Liver (tissue), 9 donors: ENCODE results near the gene HSD3B1. TPM values are rescaled to one million over a fixed set of nuclear protein-coding genes. Genes with fewer than 3 reads are reported as not detected.

Experiments used
- DNase-seq: peaks from one replicate; pipeline ENCODE4 v3.0.0-alpha.2; 2017; ENCODE audit warnings: low spot score
- H3K27ac ChIP-seq, 2 donors: one replicate each; pipeline ENCODE4 v1.7.0; 2013; ENCODE audit warnings: inconsistent platforms in 2 of 2, low read length in 2 of 2, control low read depth in 1 of 2, low read depth in 1 of 2, mild to moderate bottlenecking in 1 of 2
- H3K27me3 ChIP-seq, 4 donors: one replicate each; pipeline versions ENCODE4 v1.6.1 to v1.7.0; 2013; ENCODE audit warnings: low read length in 3 of 4, inconsistent platforms in 1 of 4, mild to moderate bottlenecking in 1 of 4, moderate library complexity in 1 of 4; ENCODE audit not compliant: control insufficient read depth in 4 of 4, insufficient read depth in 4 of 4
- H3K36me3 ChIP-seq, 4 donors: one replicate each; pipeline versions ENCODE4 v1.6.1 to v1.7.0; 2013; ENCODE audit warnings: low read length in 3 of 4, mild to moderate bottlenecking in 3 of 4, low read depth in 1 of 4, moderate library complexity in 1 of 4; ENCODE audit not compliant: control insufficient read depth in 4 of 4, insufficient read depth in 3 of 4
- H3K4me1 ChIP-seq, 4 donors: one replicate each; pipeline versions ENCODE4 v1.6.1 to v1.7.0; 2013; ENCODE audit warnings: low read length in 3 of 4, mild to moderate bottlenecking in 3 of 4, moderate library complexity in 1 of 4; ENCODE audit not compliant: control insufficient read depth in 4 of 4, insufficient read depth in 4 of 4
- H3K4me3 ChIP-seq, 3 donors: one replicate each; pipeline versions ENCODE4 v1.6.1 to v1.7.0; 2013; ENCODE audit warnings: low read length in 3 of 3, control low read depth in 1 of 3, low read depth in 1 of 3, mild to moderate bottlenecking in 1 of 3
- H3K9ac ChIP-seq, 2 donors: one replicate each; pipeline ENCODE4 v1.7.0; 2013; ENCODE audit warnings: low read length in 2 of 2, mild to moderate bottlenecking in 2 of 2, moderate library complexity in 2 of 2, control low read depth in 1 of 2, low read depth in 1 of 2
- H3K9me3 ChIP-seq, 4 donors: one replicate each; pipeline versions ENCODE4 v1.6.1 to v1.7.0; 2013; ENCODE audit warnings: low read length in 3 of 4; ENCODE audit not compliant: control insufficient read depth in 4 of 4
- ATF3 ChIP-seq: IDR thresholded peaks from 2 replicates; pipeline ENCODE4 v1.6.1; 2016; ENCODE audit warnings: antibody characterized with exemption
- CTCF ChIP-seq: fragments of 150-350 bp; IDR thresholded peaks from 2 replicates; pipeline ENCODE4 v1.5.1; 2017; ENCODE audit warnings: improper control_type of control experiment, low read depth, low read length; ENCODE audit not compliant: missing input control
- EGR1 ChIP-seq, 2 donors: IDR thresholded peaks; 2 replicates each; pipeline ENCODE4 v1.6.1; 2016 to 2018; ENCODE audit warnings: antibody characterized with exemption in 2 of 2, low read depth in 2 of 2
- FOXA1 ChIP-seq: IDR thresholded peaks from 2 replicates; pipeline ENCODE4 v1.6.1; 2016; ENCODE audit warnings: antibody characterized with exemption
- FOXA2 ChIP-seq: IDR thresholded peaks from 2 replicates; pipeline ENCODE4 v1.6.1; 2016; ENCODE audit warnings: antibody characterized with exemption
- GABPA ChIP-seq, 2 donors: IDR thresholded peaks in 1 of 2; conservative IDR thresholded peaks in 1 of 2; 2 replicates each; pipeline ENCODE4 v1.6.1; 2016; ENCODE audit warnings: antibody characterized with exemption in 2 of 2, mild to moderate bottlenecking in 1 of 2, moderate library complexity in 1 of 2
- HNF4A ChIP-seq, 2 donors: conservative IDR thresholded peaks; 2 replicates each; pipeline ENCODE4 v1.6.1; 2016; ENCODE audit warnings: antibody characterized with exemption in 2 of 2, mild to moderate bottlenecking in 2 of 2
- HNF4G ChIP-seq: IDR thresholded peaks from 2 replicates; pipeline ENCODE4 v1.6.1; 2016; ENCODE audit warnings: antibody characterized with exemption
- JUND ChIP-seq, 2 donors: IDR thresholded peaks; 2 replicates each; pipeline ENCODE4 v1.6.1; 2016; ENCODE audit warnings: antibody characterized with exemption in 2 of 2
- MAX ChIP-seq: IDR thresholded peaks from 2 replicates; pipeline ENCODE4 v1.6.1; 2016; ENCODE audit warnings: antibody characterized with exemption
- NR2F2 ChIP-seq: IDR thresholded peaks from 2 replicates; pipeline ENCODE4 v1.6.1; 2016; ENCODE audit warnings: antibody characterized with exemption
- RAD21 ChIP-seq, 2 donors: IDR thresholded peaks; 2 replicates each; pipeline ENCODE4 v1.6.1; 2016; ENCODE audit warnings: antibody characterized with exemption in 2 of 2, mild to moderate bottlenecking in 2 of 2
- REST ChIP-seq: IDR thresholded peaks from 2 replicates; pipeline ENCODE4 v1.6.1; 2016; ENCODE audit warnings: antibody characterized with exemption, mild to moderate bottlenecking
- RXRA ChIP-seq, 2 donors: IDR thresholded peaks; 2 replicates each; pipeline ENCODE4 v1.6.1; 2017 to 2018; ENCODE audit warnings: antibody characterized with exemption in 2 of 2, mild to moderate bottlenecking in 1 of 2
- SP1 ChIP-seq: IDR thresholded peaks from 2 replicates; pipeline ENCODE4 v1.6.1; 2018; ENCODE audit warnings: antibody characterized with exemption, mild to moderate bottlenecking
- TAF1 ChIP-seq: conservative IDR thresholded peaks from 2 replicates; pipeline ENCODE4 v1.6.1; 2016; ENCODE audit warnings: antibody characterized with exemption, mild to moderate bottlenecking
- ZBTB33 ChIP-seq: IDR thresholded peaks from 2 replicates; pipeline ENCODE4 v1.6.1; 2016; ENCODE audit warnings: antibody characterized with exemption
- WGBS: extraction: QIAGEN DNeasy Blood & Tissue Kit; methylation state at CpG from one replicate; pipeline ENCODE4 v1.1.7; 2013; 5-methylcytosine and 5-hydroxymethylcytosine counted together
- polyA plus RNA-seq, 2 donors: library from polyadenylated mRNA; stranded (reverse) in 1 of 2; unstranded in 1 of 2; fragments of 200-250 nt in 1 of 2; fragments of >200 nt in 1 of 2; fragmentation: Nextera tagmentation in 1 of 2; extraction: Ambion mirVana in 1 of 2; gene quantifications; one replicate each; pipeline versions ENCODE4 v1.2.1 to v1.2.3, GENCODE V29; 2013 to 2015
- total RNA-seq, 2 donors: library from RNA; depleted of rRNA; stranded (reverse); fragments of >200 nt; gene quantifications; one replicate each; pipeline ENCODE4 v1.2.3, GENCODE V29; 2014
- donor health status: healthy.
- donor health status: healthy.
- donor health status: healthy.
- donor health status: healthy.
- donor health status: healthy.

HSD3B1 gene
- total and polyA plus RNA-seq, 4 donors = 0.67 TPM; not detected in 3

GRCh38 chr1:119547805-119548204, 40.8 kb downstream of the HSD3B1 start:
- no peak for TF ChIP-seq JUND (IDR thresholded peaks at IDR 0.05)
- TF ChIP-seq MAX = no peak
- H3K4me1 ChIP-seq = peaks cover 3 to 15% (median 11%) of the 10 kb centered on the region in 4 donors
- DNase-seq = no peak
- H3K9ac ChIP-seq = no peak overlapping the region
- H3K4me3 ChIP-seq = no peak overlapping the region
- no peak overlapping the region for H3K27ac ChIP-seq
- no peaks in the 10 kb centered on the region for H3K36me3 ChIP-seq
- WGBS = 91% methylated on average over 7 of the region's 7 CpGs
- H3K27me3 ChIP-seq = no peaks in the 10 kb centered on the region
- H3K9me3 ChIP-seq = no peaks in the 10 kb centered on the region

GRCh38 chr1:119549719-119550132, 42.7 kb downstream of the HSD3B1 start:
- Histone ChIP-seq H3K9me3 (no peaks in the 10 kb centered on the region), H3K27ac (no peak overlapping the region), H3K4me3 (no peak overlapping the region), H3K4me1 (peaks cover 0 to 13% (median 8%) of the 10 kb centered on the region in 4 donors), H3K27me3 (no peaks in the 10 kb centered on the region), H3K9ac (no peak overlapping the region), H3K36me3 (no peaks in the 10 kb centered on the region)
- TF ChIP-seq ATF3 (no peak), JUND (IDR thresholded peaks at IDR 0.05) (no peak), RAD21 (IDR thresholded peaks at IDR 0.05) (peak; percentile 81 to 90), EGR1 (IDR thresholded peaks at IDR 0.05; ENCODE audit: low read depth in 2 of 2) (no peak), CTCF (peak; percentile 61), TAF1 (no peak), HNF4A (conservative IDR thresholded peaks at IDR 0.05) (no peak)
- DNase-seq = peak; percentile 44
- 60% methylated on average over 4 of the region's 4 CpGs for whole genome bisulfite sequencing

- TF ChIP-seq EGR1 (IDR thresholded peaks at IDR 0.05; ENCODE audit: low read depth in 2 of 2) = no peak
- TF ChIP-seq CTCF = no peak
- TF ChIP-seq HNF4G = no peak
- no peak for TF ChIP-seq ZBTB33
- TF ChIP-seq REST = no peak
- no peak for TF ChIP-seq TAF1
- TF ChIP-seq GABPA (IDR thresholded peaks at IDR 0.05 in 1 of 2, conservative IDR thresholded peaks at IDR 0.05 in 1 of 2) = no peak
- TF ChIP-seq FOXA2 = no peak
- TF ChIP-seq ATF3 = no peak
- no peak for TF ChIP-seq HNF4A (conservative IDR thresholded peaks at IDR 0.05)
- TF ChIP-seq SP1 = no peak
- TF ChIP-seq FOXA1 = no peak
- TF ChIP-seq RXRA (IDR thresholded peaks at IDR 0.05) = no peak
- no peak for TF ChIP-seq NR2F2
- no peak for TF ChIP-seq MAX
- TF ChIP-seq RAD21 (IDR thresholded peaks at IDR 0.05) = no peak
- no peak for DNase-seq
- 95% methylated on average over 2 of the region's 2 CpGs for WGBS
- Histone ChIP-seq H3K36me3 (no peaks in the 10 kb centered on the region), H3K9ac (no peak overlapping the region), H3K4me1 (peaks cover 0 to 13% (median 8%) of the 10 kb centered on the region in 4 donors), H3K27ac (no peak overlapping the region), H3K9me3 (no peaks in the 10 kb centered on the region), H3K4me3 (no peak overlapping the region), H3K27me3 (no peaks in the 10 kb centered on the region)
Observed at GRCh38 chr1:119550381-119550780, 43.4 kb downstream of the HSD3B1 start.
